Ishikawa (cell line): ENCODE results near the gene DPH1.

Experiments
- CEBPB ChIP-seq: IDR thresholded peaks from 2 replicates; pipeline ENCODE4 v1.6.1; 2012
- CREB1 ChIP-seq: IDR thresholded peaks from 2 replicates; pipeline ENCODE4 v1.6.1; 2012; ENCODE audit warnings: low read depth
- EGR1 ChIP-seq: IDR thresholded peaks from 2 replicates; pipeline ENCODE4 v1.6.1; 2012
- EP300 ChIP-seq: IDR thresholded peaks from 2 replicates; pipeline ENCODE4 v1.6.1; 2012; ENCODE audit warnings: borderline replicate concordance
- FOXM1 ChIP-seq: IDR thresholded peaks from 2 replicates; pipeline ENCODE4 v1.6.1; 2012; ENCODE audit warnings: low read depth, borderline replicate concordance
- MAX ChIP-seq: IDR thresholded peaks from 2 replicates; pipeline ENCODE4 v1.6.1; 2012
- NFIC ChIP-seq: IDR thresholded peaks from 2 replicates; pipeline ENCODE4 v1.6.1; 2012
- RAD21 ChIP-seq: IDR thresholded peaks from 2 replicates; pipeline ENCODE4 v1.6.1; 2012; ENCODE audit warnings: low read depth
- REST ChIP-seq: IDR thresholded peaks from 2 replicates; pipeline ENCODE4 v1.6.1; 2012; ENCODE audit warnings: low read depth, mild to moderate bottlenecking
- TAF1 ChIP-seq: IDR thresholded peaks from 2 replicates; pipeline ENCODE4 v1.6.1; 2012; ENCODE audit warnings: low read depth, mild to moderate bottlenecking
- TCF12 ChIP-seq: IDR thresholded peaks from 2 replicates; pipeline ENCODE4 v1.6.1; 2012; ENCODE audit warnings: low read depth
- TEAD4 ChIP-seq: IDR thresholded peaks from 2 replicates; pipeline ENCODE4 v1.6.1; 2012
- YY1 ChIP-seq: IDR thresholded peaks from 2 replicates; pipeline ENCODE4 v1.6.1; 2012; ENCODE audit warnings: low read depth
- ZBTB7A ChIP-seq: IDR thresholded peaks from 2 replicates; pipeline ENCODE4 v1.6.1; 2012; ENCODE audit warnings: low read depth
- TF ChIP-seq, protein P1 (sequence below): IDR thresholded peaks from 2 replicates; pipeline ENCODE4 v1.6.1; 2012

DPH1 gene

DNA sequence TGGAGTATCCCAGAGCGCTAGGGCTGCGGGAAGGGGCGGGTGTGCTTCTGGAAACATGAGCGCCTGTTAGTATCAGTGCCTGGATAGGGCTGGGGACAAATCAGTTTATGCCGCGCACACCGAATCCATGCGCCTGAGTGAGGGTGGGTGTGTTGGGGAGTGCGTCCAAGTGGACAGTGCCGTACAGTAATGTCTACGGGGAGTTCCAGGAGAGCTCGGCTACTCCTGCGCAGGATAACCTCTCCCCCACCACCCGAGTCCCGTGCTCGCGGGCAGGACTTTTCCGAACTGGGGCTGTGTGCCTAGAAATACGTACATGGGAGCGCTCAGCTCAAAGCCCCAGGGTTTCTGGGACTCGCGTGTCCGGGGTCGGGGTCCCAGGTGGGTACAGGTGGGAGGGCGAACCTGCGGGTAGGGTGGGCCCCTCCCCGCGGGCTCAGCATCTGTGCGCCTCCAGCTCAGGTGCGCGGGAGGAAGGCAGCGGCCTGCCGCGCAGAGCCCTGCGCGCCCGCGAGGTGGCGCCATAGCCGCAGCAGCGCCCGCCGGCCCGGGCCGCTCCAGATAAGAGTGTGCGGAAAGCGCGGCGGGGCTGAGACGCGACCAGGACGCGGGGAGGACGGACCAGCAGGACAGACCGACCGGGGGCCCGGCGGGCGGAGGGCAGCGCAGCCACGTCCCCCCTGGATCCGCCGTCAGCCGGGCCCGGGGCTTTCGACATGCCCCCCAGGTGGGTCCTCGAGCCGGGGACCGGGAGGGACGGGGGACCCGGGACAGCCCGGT lies 24.7 kb downstream of the DPH1 start, which contains the start of gene HIC1:
Gene HIC1 (plus strand): TSS at position 592 of the 780 bp plus-strand sequence. CDS start 1,588 bp downstream, outside the sequence.
- TF ChIP-seq TAF1 = no peak
- TF ChIP-seq NFIC = no peak
- TF ChIP-seq TEAD4 = no peak
- no peak for TF ChIP-seq FOXM1
- TF ChIP-seq, protein P1, sequence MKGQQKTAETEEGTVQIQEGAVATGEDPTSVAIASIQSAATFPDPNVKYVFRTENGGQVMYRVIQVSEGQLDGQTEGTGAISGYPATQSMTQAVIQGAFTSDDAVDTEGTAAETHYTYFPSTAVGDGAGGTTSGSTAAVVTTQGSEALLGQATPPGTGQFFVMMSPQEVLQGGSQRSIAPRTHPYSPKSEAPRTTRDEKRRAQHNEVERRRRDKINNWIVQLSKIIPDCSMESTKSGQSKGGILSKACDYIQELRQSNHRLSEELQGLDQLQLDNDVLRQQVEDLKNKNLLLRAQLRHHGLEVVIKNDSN = no peak
- TF ChIP-seq EP300 = peak; percentile 33; the same call in 1 of the 2 replicates
- TF ChIP-seq RAD21 = peak; percentile 82
- TF ChIP-seq YY1 = no peak
- peak; percentile 66 for TF ChIP-seq ZBTB7A
- peak; percentile 52; the same call in 1 of the 2 replicates for TF ChIP-seq MAX
- no peak for TF ChIP-seq CREB1
- no peak for TF ChIP-seq REST
- TF ChIP-seq TCF12 = peak; percentile 25; the same call in 1 of the 2 replicates
- peak; percentile 13; the same call in 1 of the 2 replicates for TF ChIP-seq EGR1
- no peak for TF ChIP-seq CEBPB

GRCh38 chr17:2055292-2056205 lies 25.6 kb downstream of the DPH1 start:
- TF ChIP-seq FOXM1 = no peak
- TF ChIP-seq REST = no peak
- TF ChIP-seq CREB1 = no peak
- TF ChIP-seq, protein P1 = no peak
- TF ChIP-seq TEAD4 = no peak
- TF ChIP-seq EGR1 = no peak
- TF ChIP-seq TAF1 = no peak
- no peak for TF ChIP-seq YY1
- TF ChIP-seq CEBPB = no peak
- TF ChIP-seq NFIC = no peak
- no peak; the same call in 1 of the 2 replicates for TF ChIP-seq MAX
- TF ChIP-seq EP300 = no peak
- TF ChIP-seq TCF12 = no peak

DNA sequence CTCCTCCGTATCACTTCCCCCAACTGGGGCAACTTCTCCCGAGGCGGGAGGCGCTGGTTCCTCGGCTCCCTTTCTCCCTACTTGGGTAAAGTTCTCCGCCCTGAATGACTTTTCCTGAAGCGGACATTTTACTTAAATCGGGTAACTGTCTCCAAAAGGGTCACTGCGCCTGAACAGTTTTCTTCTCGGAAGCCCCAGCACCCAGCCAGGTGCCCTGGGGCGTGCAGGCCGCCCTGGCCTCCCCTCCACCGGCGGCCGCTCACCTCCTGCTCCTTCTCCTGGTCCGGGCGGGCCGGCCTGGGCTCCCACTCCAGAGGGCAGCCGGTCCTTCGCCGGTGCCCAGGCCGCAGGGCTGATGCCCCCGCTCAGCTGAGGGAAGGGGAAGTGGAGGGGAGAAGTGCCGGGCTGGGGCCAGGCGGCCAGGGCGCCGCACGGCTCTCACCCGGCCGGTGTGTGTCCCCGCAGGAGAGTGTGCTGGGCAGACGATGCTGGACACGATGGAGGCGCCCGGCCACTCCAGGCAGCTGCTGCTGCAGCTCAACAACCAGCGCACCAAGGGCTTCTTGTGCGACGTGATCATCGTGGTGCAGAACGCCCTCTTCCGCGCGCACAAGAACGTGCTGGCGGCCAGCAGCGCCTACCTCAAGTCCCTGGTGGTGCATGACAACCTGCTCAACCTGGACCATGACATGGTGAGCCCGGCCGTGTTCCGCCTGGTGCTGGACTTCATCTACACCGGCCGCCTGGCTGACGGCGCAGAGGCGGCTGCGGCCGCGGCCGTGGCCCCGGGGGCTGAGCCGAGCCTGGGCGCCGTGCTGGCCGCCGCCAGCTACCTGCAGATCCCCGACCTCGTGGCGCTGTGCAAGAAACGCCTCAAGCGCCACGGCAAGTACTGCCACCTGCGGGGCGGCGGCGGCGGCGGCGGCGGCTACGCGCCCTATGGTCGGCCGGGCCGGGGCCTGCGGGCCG lies 26.5 kb downstream of the DPH1 start:
- no peak for TF ChIP-seq CREB1
- TF ChIP-seq TCF12 = no peak
- TF ChIP-seq MAX = no peak
- no peak for TF ChIP-seq EGR1
- TF ChIP-seq TEAD4 = no peak
- TF ChIP-seq REST = no peak
- no peak for TF ChIP-seq ZBTB7A
- no peak for TF ChIP-seq NFIC
- no peak for TF ChIP-seq CEBPB
- no peak for TF ChIP-seq TAF1
- TF ChIP-seq, protein P1 = no peak
- TF ChIP-seq EP300 = no peak
- no peak for TF ChIP-seq RAD21
- no peak for TF ChIP-seq FOXM1
- TF ChIP-seq YY1 = no peak
